ENCODE data around the gene LRIG1. TPM values are rescaled to one million over a fixed set of nuclear protein-coding genes. Genes with fewer than 3 reads are reported as not detected.

LRIG1 gene
- total and polyA plus RNA-seq, 5 donors: 80.2 to 140 (median 121) TPM

- ATAC-seq: no peak
- H3K4me1 ChIP-seq (ENCODE audit: control insufficient read depth, insufficient read depth, low read length): peaks cover 3% of the 10 kb centered on the region
- WGBS: 92% methylated on average over 7 of the region's 7 CpGs
- H3K9me3 ChIP-seq (ENCODE audit: control insufficient read depth, low read length): no peaks in the 10 kb centered on the region
- no peaks in the 10 kb centered on the region for H3K27me3 ChIP-seq (ENCODE audit: control insufficient read depth, insufficient read depth)
- DNase-seq: no peak
- no peak overlapping the region for H3K4me3 ChIP-seq (ENCODE audit: low read length)
- intact Hi-C loops (cut with DNase I): no loop called here
- no peak overlapping the region for H3K27ac ChIP-seq (ENCODE audit: low read length)
These were observed 134.1 kb downstream of the LRIG1 start for GRCh38 chr3:66366747-66367146.

GRCh38 chr3:66365080-66365479, 135.7 kb downstream of the LRIG1 start:
- Histone ChIP-seq H3K27ac (ENCODE audit: low read length) (no peak overlapping the region), H3K27me3 (ENCODE audit: control insufficient read depth, insufficient read depth) (no peaks in the 10 kb centered on the region), H3K4me3 (ENCODE audit: low read length) (no peak overlapping the region), H3K4me1 (ENCODE audit: control insufficient read depth, insufficient read depth, low read length) (peaks cover 3% of the 10 kb centered on the region), H3K9me3 (ENCODE audit: control insufficient read depth, low read length) (no peaks in the 10 kb centered on the region)
- ATAC-seq (peak in 1 of 2 donors; percentile 33), DNase-seq (no peak)
- intact Hi-C loops (cut with DNase I): no loop called here
- 56% methylated on average over 5 of the region's 5 CpGs for WGBS

- no peaks in the 10 kb centered on the region for H3K9me3 ChIP-seq (ENCODE audit: control insufficient read depth, low read length)
- peaks cover 3% of the 10 kb centered on the region for H3K4me1 ChIP-seq (ENCODE audit: control insufficient read depth, insufficient read depth, low read length)
- intact Hi-C loops (cut with DNase I): no loop called here
- no peak overlapping the region for H3K4me3 ChIP-seq (ENCODE audit: low read length)
- 81% methylated on average over 6 of the region's 6 CpGs for WGBS
- peak overlapping the region; percentile 78 for H3K27ac ChIP-seq (ENCODE audit: low read length)
- DNase-seq: no peak
- peak in 1 of 2 donors; percentile 17 for ATAC-seq
- no peaks in the 10 kb centered on the region for H3K27me3 ChIP-seq (ENCODE audit: control insufficient read depth, insufficient read depth)
These were observed 137.7 kb downstream of the LRIG1 start for GRCh38 chr3:66363148-66363547.

GRCh38 chr3:66362541-66362941, 138.3 kb downstream of the LRIG1 start:
- ATAC-seq (peak in 1 of 2 donors; percentile 34), DNase-seq (no peak)
- Histone ChIP-seq H3K27ac (ENCODE audit: low read length) (peak overlapping the region; percentile 67), H3K27me3 (ENCODE audit: control insufficient read depth, insufficient read depth) (no peaks in the 10 kb centered on the region), H3K4me1 (ENCODE audit: control insufficient read depth, insufficient read depth, low read length) (peaks cover 3% of the 10 kb centered on the region), H3K9me3 (ENCODE audit: control insufficient read depth, low read length) (no peaks in the 10 kb centered on the region), H3K4me3 (ENCODE audit: low read length) (no peak overlapping the region)
- intact Hi-C loops (cut with DNase I): no loop called here
- 47% methylated on average over 3 of the region's 3 CpGs for WGBS

GRCh38 chr3:66361356-66361755, 139.5 kb downstream of the LRIG1 start:
- H3K9me3 ChIP-seq (ENCODE audit: control insufficient read depth, low read length): no peaks in the 10 kb centered on the region
- H3K27ac ChIP-seq (ENCODE audit: low read length): no peak overlapping the region
- no peaks in the 10 kb centered on the region for H3K27me3 ChIP-seq (ENCODE audit: control insufficient read depth, insufficient read depth)
- DNase-seq: no peak
- H3K4me3 ChIP-seq (ENCODE audit: low read length): no peak overlapping the region
- no peak for ATAC-seq
- 90% methylated on average over 5 of the region's 5 CpGs for WGBS
- intact Hi-C loops (cut with DNase I): no loop called here
- H3K4me1 ChIP-seq (ENCODE audit: control insufficient read depth, insufficient read depth, low read length): peaks cover 3% of the 10 kb centered on the region

- no peak overlapping the region for H3K4me3 ChIP-seq (ENCODE audit: low read length)
- ATAC-seq: no peak
- intact Hi-C loops (cut with DNase I): no loop called here
- 71% methylated on average over 1 of the region's 1 CpG for WGBS
- H3K9me3 ChIP-seq (ENCODE audit: control insufficient read depth, low read length): no peaks in the 10 kb centered on the region
- no peak for DNase-seq
- no peaks in the 10 kb centered on the region for H3K4me1 ChIP-seq (ENCODE audit: control insufficient read depth, insufficient read depth, low read length)
- H3K27me3 ChIP-seq (ENCODE audit: control insufficient read depth, insufficient read depth): no peaks in the 10 kb centered on the region
- H3K27ac ChIP-seq (ENCODE audit: low read length): no peak overlapping the region
These were observed 144.8 kb downstream of the LRIG1 start for GRCh38 chr3:66355997-66356396.

- intact Hi-C loops (cut with DNase I): no loop called here
- 90% methylated on average over 3 of the region's 3 CpGs for WGBS
- H3K4me3 ChIP-seq (ENCODE audit: low read length): no peak overlapping the region
- DNase-seq (no peak), ATAC-seq (no peak)
- H3K4me1 ChIP-seq (ENCODE audit: control insufficient read depth, insufficient read depth, low read length): no peaks in the 10 kb centered on the region
- H3K27me3 ChIP-seq (ENCODE audit: control insufficient read depth, insufficient read depth): no peaks in the 10 kb centered on the region
- H3K9me3 ChIP-seq (ENCODE audit: control insufficient read depth, low read length): no peaks in the 10 kb centered on the region
- H3K27ac ChIP-seq (ENCODE audit: low read length): no peak overlapping the region
These were observed 145.4 kb downstream of the LRIG1 start for GRCh38 chr3:66355394-66355793.

- DNase-seq (no peak), ATAC-seq (no peak)
- no peaks in the 10 kb centered on the region for H3K27me3 ChIP-seq (ENCODE audit: control insufficient read depth, insufficient read depth)
- no peak overlapping the region for H3K27ac ChIP-seq (ENCODE audit: low read length)
- no peak overlapping the region for H3K4me3 ChIP-seq (ENCODE audit: low read length)
- H3K4me1 ChIP-seq (ENCODE audit: control insufficient read depth, insufficient read depth, low read length): no peaks in the 10 kb centered on the region
- H3K9me3 ChIP-seq (ENCODE audit: control insufficient read depth, low read length): no peaks in the 10 kb centered on the region
- 75% methylated on average over 2 of the region's 2 CpGs for WGBS
- intact Hi-C loops (cut with DNase I): no loop called here
These were observed 146.8 kb downstream of the LRIG1 start for GRCh38 chr3:66354001-66354400.

GRCh38 chr3:66353530-66353929, 147.3 kb downstream of the LRIG1 start:
- ATAC-seq (peak; percentile 69 to 75), DNase-seq (no peak)
- Histone ChIP-seq H3K9me3 (ENCODE audit: control insufficient read depth, low read length) (no peaks in the 10 kb centered on the region), H3K4me1 (ENCODE audit: control insufficient read depth, insufficient read depth, low read length) (no peaks in the 10 kb centered on the region), H3K4me3 (ENCODE audit: low read length) (no peak overlapping the region), H3K27ac (ENCODE audit: low read length) (no peak overlapping the region), H3K27me3 (ENCODE audit: control insufficient read depth, insufficient read depth) (no peaks in the 10 kb centered on the region)
- WGBS: 35% methylated on average over 6 of the region's 6 CpGs
- intact Hi-C loops (cut with DNase I): no loop called here

- 97% methylated on average over 3 of the region's 3 CpGs for WGBS
- Histone ChIP-seq H3K4me3 (ENCODE audit: low read length) (no peak overlapping the region), H3K27me3 (ENCODE audit: control insufficient read depth, insufficient read depth) (no peaks in the 10 kb centered on the region), H3K27ac (ENCODE audit: low read length) (no peak overlapping the region), H3K9me3 (ENCODE audit: control insufficient read depth, low read length) (no peaks in the 10 kb centered on the region), H3K4me1 (ENCODE audit: control insufficient read depth, insufficient read depth, low read length) (no peaks in the 10 kb centered on the region)
- no peak for ATAC-seq
- DNase-seq: no peak
- intact Hi-C loops (cut with DNase I): no loop called here
These were observed 147.8 kb downstream of the LRIG1 start for GRCh38 chr3:66353039-66353438.

- DNase-seq (no peak), ATAC-seq (no peak)
- WGBS: 95% methylated on average over 8 of the region's 8 CpGs
- Histone ChIP-seq H3K4me1 (ENCODE audit: control insufficient read depth, insufficient read depth, low read length) (no peaks in the 10 kb centered on the region), H3K27me3 (ENCODE audit: control insufficient read depth, insufficient read depth) (no peaks in the 10 kb centered on the region), H3K4me3 (ENCODE audit: low read length) (no peak overlapping the region), H3K9me3 (ENCODE audit: control insufficient read depth, low read length) (no peaks in the 10 kb centered on the region), H3K27ac (ENCODE audit: low read length) (no peak overlapping the region)
- intact Hi-C loops (cut with DNase I): no loop called here
These were observed 150.2 kb downstream of the LRIG1 start for GRCh38 chr3:66350601-66351000.

GRCh38 chr3:66348704-66349103, 152.1 kb downstream of the LRIG1 start:
- H3K4me1 ChIP-seq (ENCODE audit: control insufficient read depth, insufficient read depth, low read length): no peaks in the 10 kb centered on the region
- no peaks in the 10 kb centered on the region for H3K9me3 ChIP-seq (ENCODE audit: control insufficient read depth, low read length)
- DNase-seq: no peak
- 46% methylated on average over 3 of the region's 3 CpGs for WGBS
- intact Hi-C loops (cut with DNase I): no loop called here
- H3K27me3 ChIP-seq (ENCODE audit: control insufficient read depth, insufficient read depth): no peaks in the 10 kb centered on the region
- ATAC-seq: peak in 1 of 2 donors; percentile 21
- no peak overlapping the region for H3K4me3 ChIP-seq (ENCODE audit: low read length)
- H3K27ac ChIP-seq (ENCODE audit: low read length): no peak overlapping the region
